Measurements from ENCODE around the gene DGAT2L6.

- no peak for TF ChIP-seq CTCF (IDR thresholded peaks at IDR 0.05 in 8 of 11, conservative IDR thresholded peaks at IDR 0.05 in 3 of 11)
- TF ChIP-seq POLR2AphosphoS5 (IDR thresholded peaks at IDR 0.05) = no peak
- TF ChIP-seq POLR2A (IDR thresholded peaks at IDR 0.05) = no peak
These were observed 67.6 kb downstream of the DGAT2L6 start for GRCh38 chrX:70244881-70245280.

Data from spleen (tissue), 7 donors.